GM23338 (cell line): ENCODE measurements around the gene THRB. TPM values are rescaled to one million over a fixed set of nuclear protein-coding genes. Genes with fewer than 3 reads are reported as not detected.

Experiments
- ATAC-seq: fragments of 200-7000 bp; cut with Tn5 transposase; 3 replicates; pipeline ENCODE4 v1.9.1; 2020
- DNase-seq: peaks from one replicate; pipeline ENCODE4 v3.0.0-alpha.2; 2015; ENCODE audit warnings: low spot score
- H2AFZ ChIP-seq: fragments of 200-600 bp; sonication (generic); 2 replicates; pipeline ENCODE4 v1.8.0; 2016; ENCODE audit warnings: antibody characterized with exemption, mild to moderate bottlenecking, moderate library complexity
- H3F3A ChIP-seq: fragments of 200-600 bp; sonication (generic); replicated peaks from 2 replicates; pipeline ENCODE4 v1.8.0; 2017; ENCODE audit warnings: antibody characterized with exemption, mixed run types, low read depth
- H3K27ac ChIP-seq: fragments of 200-600 bp; sonication (generic); 2 replicates; pipeline ENCODE4 v1.6.1; 2016; ENCODE audit warnings: low read depth
- H3K27me3 ChIP-seq: fragments of 200-600 bp; sonication (generic); 2 replicates; pipeline ENCODE4 v1.8.0; 2016; ENCODE audit warnings: mild to moderate bottlenecking, mixed run types, moderate library complexity; ENCODE audit not compliant: insufficient read depth
- H3K36me3 ChIP-seq: fragments of 200-600 bp; sonication (generic); 2 replicates; pipeline ENCODE4 v1.8.0; 2016; ENCODE audit warnings: mild to moderate bottlenecking; ENCODE audit not compliant: insufficient read depth
- H3K4me1 ChIP-seq: fragments of 200-600 bp; sonication (generic); 2 replicates; pipeline ENCODE4 v1.8.0; 2016; ENCODE audit warnings: mild to moderate bottlenecking, moderate library complexity; ENCODE audit not compliant: insufficient read depth
- H3K4me2 ChIP-seq: fragments of 200-600 bp; sonication (generic); 2 replicates; pipeline ENCODE4 v1.7.1; 2017; ENCODE audit warnings: mixed run types
- H3K4me3 ChIP-seq: fragments of 200-600 bp; sonication (generic); 2 replicates; pipeline ENCODE4 v1.6.1; 2016; ENCODE audit warnings: mixed run types
- H3K79me2 ChIP-seq: fragments of 200-600 bp; sonication (generic); replicated peaks from 2 replicates; pipeline ENCODE4 v1.8.0; 2017; ENCODE audit warnings: mild to moderate bottlenecking; ENCODE audit not compliant: insufficient read depth
- H3K9me2 ChIP-seq: fragments of 200-600 bp; sonication (generic); 2 replicates; pipeline ENCODE4 v1.8.0; 2017; ENCODE audit not compliant: insufficient read depth
- H4K20me1 ChIP-seq: fragments of 200-600 bp; sonication (generic); replicated peaks from 2 replicates; pipeline ENCODE4 v1.8.0; 2017; ENCODE audit warnings: mild to moderate bottlenecking; ENCODE audit not compliant: insufficient read depth
- H3K27ac Mint-ChIP-seq: 2 replicates; pipeline ENCODE4 v1.8.0; 2020; ENCODE audit warnings: inconsistent platforms, mild to moderate bottlenecking, moderate library complexity, mixed read lengths
- H3K27me3 Mint-ChIP-seq: 3 replicates; pipeline ENCODE4 v1.8.0; 2022; ENCODE audit warnings: low read depth, mild to moderate bottlenecking, moderate library complexity, mixed read lengths, inconsistent platforms; ENCODE audit not compliant: insufficient read depth, poor library complexity
- H3K36me3 Mint-ChIP-seq: 3 replicates; pipeline ENCODE4 v1.8.0; 2021; ENCODE audit warnings: low read depth, mild to moderate bottlenecking, inconsistent platforms, moderate library complexity, mixed read lengths
- H3K4me1 Mint-ChIP-seq: 3 replicates; pipeline ENCODE4 v1.8.0; 2020; ENCODE audit warnings: mild to moderate bottlenecking, inconsistent platforms, mixed read lengths
- H3K4me3 Mint-ChIP-seq: 3 replicates; pipeline ENCODE4 v1.8.0; 2021; ENCODE audit warnings: moderate library complexity, mild to moderate bottlenecking, inconsistent platforms, mixed read lengths
- H3K9me3 Mint-ChIP-seq: 3 replicates; pipeline ENCODE4 v1.8.0; 2020; ENCODE audit warnings: moderate library complexity, mild to moderate bottlenecking, inconsistent platforms, mixed read lengths
- CREB1 ChIP-seq: fragments of 250-450 bp; sonication (Bioruptor Pico); IDR thresholded peaks from 2 replicates; pipeline ENCODE4 v1.5.0; 2020; ENCODE audit warnings: low read depth, mild to moderate bottlenecking, moderate library complexity
- CTCF ChIP-seq, 2 experiments: fragments of 200-600 bp in 1 of 2; sonication (generic) in 1 of 2; conservative IDR thresholded peaks; 2 replicates each; pipeline versions ENCODE4 v1.5.1 to v1.6.1; 2016 to 2017; ENCODE audit warnings: antibody characterized with exemption in 2 of 2, low read depth in 2 of 2, mild to moderate bottlenecking in 2 of 2, moderate library complexity in 1 of 2
- ETS1 ChIP-seq: IDR thresholded peaks from 2 replicates; pipeline ENCODE4 v1.6.1; 2016; ENCODE audit warnings: antibody characterized with exemption
- EZH2 ChIP-seq: fragments of 200-600 bp; sonication (generic); IDR thresholded peaks from one replicate; pipeline ENCODE4 v1.8.0; 2017; ENCODE audit warnings: antibody characterized with exemption, mild to moderate bottlenecking, low read depth; ENCODE audit not compliant: unreplicated experiment
- EZH2phosphoT487 ChIP-seq: fragments of 200-600 bp; sonication (generic); IDR thresholded peaks from one replicate; pipeline ENCODE4 v1.8.1; 2018; ENCODE audit warnings: antibody characterized with exemption; ENCODE audit not compliant: unreplicated experiment
- JUNB ChIP-seq: IDR thresholded peaks from one replicate; pipeline ENCODE4 v1.6.1; 2016; ENCODE audit warnings: antibody characterized with exemption; ENCODE audit not compliant: unreplicated experiment
- NANOG ChIP-seq: IDR thresholded peaks from 2 replicates; pipeline ENCODE4 v1.6.1; 2016; ENCODE audit warnings: antibody characterized with exemption, borderline replicate concordance
- POLR2AphosphoS5 ChIP-seq: IDR thresholded peaks from 2 replicates; pipeline ENCODE4 v1.6.1; 2016; ENCODE audit warnings: antibody characterized with exemption, low read depth
- STAT1 ChIP-seq: IDR thresholded peaks from one replicate; pipeline ENCODE4 v1.6.1; 2016; ENCODE audit warnings: antibody characterized with exemption; ENCODE audit not compliant: unreplicated experiment
- ZNF114 ChIP-seq: fragments of 250-450 bp; sonication (Bioruptor Pico); IDR thresholded peaks from 2 replicates; pipeline ENCODE4 v1.5.0; 2020; ENCODE audit warnings: mild to moderate bottlenecking, moderate library complexity
- ZNF331 ChIP-seq: fragments of 250-450 bp; sonication (Bioruptor Pico); IDR thresholded peaks from 2 replicates; pipeline ENCODE4 v1.5.0; 2020; ENCODE audit warnings: low read depth, mild to moderate bottlenecking, moderate library complexity
- ZNF462 ChIP-seq: fragments of 250-450 bp; sonication (Bioruptor Pico); IDR thresholded peaks from 2 replicates; pipeline ENCODE4 v1.5.0; 2020; ENCODE audit warnings: mild to moderate bottlenecking, moderate library complexity
- polyA plus RNA-seq: library from polyadenylated mRNA; unstranded; fragments of >200 nt; fragmentation: Nextera tagmentation; extraction: Ambion mirVana; gene quantifications from 2 replicates; pipeline ENCODE4 v1.2.1, GENCODE V29; 2016
- total RNA-seq: library from RNA; depleted of rRNA; stranded (reverse); fragments of >200 nt; shearing (Covaris generic); gene quantifications from 2 replicates; pipeline ENCODE4 v1.2.3, GENCODE V29; 2014

Gene THRB
- total and polyA plus RNA-seq, 2 experiments from 2014 or later, result 1.7 to 3.2 TPM

- no peaks in the 10 kb centered on the region for H3K36me3 ChIP-seq
- H4K20me1 ChIP-seq, result peaks cover 6% of the 10 kb centered on the region; the same call in 1 of the 2 replicates
- H3K9me2 ChIP-seq, result no peaks in the 10 kb centered on the region
- peak overlapping the region; percentile 94 for H3K4me2 ChIP-seq
- H2AFZ ChIP-seq, result peak overlapping the region; percentile 99
- H3K27ac Mint-ChIP-seq, result no peak overlapping the region
- no peaks in the 10 kb centered on the region for H3F3A ChIP-seq
- peaks cover 71% of the 10 kb centered on the region for H3K27me3 ChIP-seq
- H3K36me3 Mint-ChIP-seq, result no peaks in the 10 kb centered on the region; the same call in 2 of the 3 replicates
- H3K27me3 Mint-ChIP-seq, result peaks cover 41% of the 10 kb centered on the region
- H3K27ac ChIP-seq, result no peak overlapping the region
- peak overlapping the region; percentile 59 for H3K4me3 Mint-ChIP-seq
- no peaks in the 10 kb centered on the region for H3K9me3 Mint-ChIP-seq
- ATAC-seq (peak; percentile 80), DNase-seq (peak; percentile 77)
- H3K4me3 ChIP-seq, result peak overlapping the region; percentile 86
- H3K79me2 ChIP-seq, result no peaks in the 10 kb centered on the region
- TF ChIP-seq EZH2 (peak; percentile 52), NANOG (no peak), ZNF331 (no peak), EZH2phosphoT487 (no peak)
- H3K4me1 Mint-ChIP-seq, result peaks cover 36% of the 10 kb centered on the region
- H3K4me1 ChIP-seq, result peaks cover 31% of the 10 kb centered on the region
These were observed 26.9 kb upstream of the THRB start for GRCh38 chr3:24521420-24522145.

- no peak overlapping the region for H3K27ac Mint-ChIP-seq
- H3K4me1 ChIP-seq, result peaks cover 31% of the 10 kb centered on the region
- DNase-seq, result no peak
- peak overlapping the region; percentile 86 for H3K4me3 ChIP-seq
- peaks cover 41% of the 10 kb centered on the region for H3K27me3 Mint-ChIP-seq
- peak; percentile 3 for ATAC-seq
- H3K4me1 Mint-ChIP-seq, result peaks cover 34% of the 10 kb centered on the region
- H2AFZ ChIP-seq, result peak overlapping the region; percentile 99
- no peaks in the 10 kb centered on the region for H3K79me2 ChIP-seq
- peak overlapping the region; percentile 59 for H3K4me3 Mint-ChIP-seq
- H3K27me3 ChIP-seq, result peaks cover 71% of the 10 kb centered on the region
- no peaks in the 10 kb centered on the region for H3K9me3 Mint-ChIP-seq
- peak overlapping the region; percentile 94 for H3K4me2 ChIP-seq
- no peaks in the 10 kb centered on the region for H3F3A ChIP-seq
- H3K27ac ChIP-seq, result no peak overlapping the region
- no peaks in the 10 kb centered on the region for H3K36me3 ChIP-seq
- H3K36me3 Mint-ChIP-seq, result no peaks in the 10 kb centered on the region; the same call in 2 of the 3 replicates
- no peaks in the 10 kb centered on the region for H3K9me2 ChIP-seq
- peaks cover 6% of the 10 kb centered on the region; the same call in 1 of the 2 replicates for H4K20me1 ChIP-seq
- TF ChIP-seq STAT1 (no peak), ZNF331 (no peak), ZNF114 (no peak), ETS1 (no peak), JUNB (no peak), CREB1 (CRISPR knock-in tag) (no peak), ZNF462 (CRISPR knock-in tag) (no peak), EZH2phosphoT487 (no peak), POLR2AphosphoS5 (no peak), CTCF (conservative IDR thresholded peaks at IDR 0.05; ENCODE audit: low read depth in 2 of 2) (no peak), EZH2 (no peak)
These were observed 26.3 kb upstream of the THRB start for GRCh38 chr3:24520976-24521419.
